GM10248 (cell line): ENCODE measurements around the gene JMJD1C.
"Not testable (repeated sequence)": the region's sequence is repeated elsewhere in the genome, so short reads cannot be mapped to it uniquely, and the experiment has no call there.

ENCODE experiments used
- CTCF ChIA-PET: fragments of 300-600 bp; sonication (Branson Sonifier 250); formaldehyde crosslinking; extraction: SDS; loops from one replicate; lab custom pipeline; 2021; ENCODE audit warnings: antibody characterized with exemption; lab: Yijun Ruan, JAX
- POLR2A ChIA-PET: fragments of 350-650 bp; sonication (Branson Sonifier 250); formaldehyde crosslinking; extraction: SDS; loops from one replicate; lab custom pipeline; 2020; ENCODE audit warnings: antibody characterized with exemption; lab: Yijun Ruan, JAX
- DNase-seq: peaks from one replicate; pipeline ENCODE4 v3.0.0; 2012; ENCODE audit errors: extremely low spot score
- TF ChIP-seq, protein P1 (sequence below): IDR thresholded peaks from 2 replicates; pipeline ENCODE4 v1.5.1; 2012; ENCODE audit warnings: mild to moderate bottlenecking, low read depth; ENCODE audit errors: extremely low read depth, missing control alignments, control extremely low read depth

The JMJD1C gene

DNA sequence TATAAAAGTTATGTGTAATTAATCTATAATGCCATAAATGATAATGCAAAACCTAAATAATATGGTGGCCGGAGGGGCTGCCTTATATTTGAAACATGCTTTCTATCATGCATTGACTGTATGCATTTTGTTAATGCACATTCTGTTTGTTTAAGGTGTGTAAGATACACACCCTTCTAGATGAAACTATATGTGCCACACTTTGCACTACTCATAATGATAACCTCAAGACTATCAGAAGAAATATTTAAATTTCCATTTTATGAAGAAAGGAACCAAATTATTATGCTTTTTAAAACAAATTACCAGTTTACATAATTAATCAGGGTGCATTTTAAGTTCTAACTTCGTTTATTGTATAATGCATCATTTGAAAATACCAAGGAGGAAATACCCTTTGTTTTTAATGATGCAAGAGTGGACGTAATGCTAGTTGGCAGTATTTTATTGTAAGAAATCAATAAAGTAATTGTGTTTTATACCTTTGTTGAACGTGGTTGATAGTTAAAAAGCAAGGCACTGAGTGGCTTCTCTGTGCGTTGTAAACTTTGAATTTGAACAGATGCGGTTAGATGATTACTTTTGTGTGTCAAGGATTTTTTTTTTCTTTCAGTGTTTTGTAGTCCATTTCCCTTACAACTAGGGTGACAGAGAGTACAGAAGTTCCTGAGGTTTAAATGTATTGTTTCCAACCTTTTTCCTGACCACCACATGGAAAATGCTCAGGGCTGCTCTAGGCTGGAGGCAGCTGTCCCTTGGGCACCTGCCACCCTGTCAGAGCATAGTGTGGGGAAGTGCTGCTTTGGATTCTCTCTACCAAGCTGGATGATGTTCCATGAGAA, 311.0 kb downstream of the JMJD1C start:
- ChIA-PET CTCF (interaction anchor here (1.1 to 7.8 kb wide), 7 partner anchors 8 to 716 kb away, joined by 3 to 92 read pairs (median 39); no protein-coding TSS in a partner anchor), POLR2A (no interaction called here)
- DNase-seq = no peak
- TF ChIP-seq, protein P1, sequence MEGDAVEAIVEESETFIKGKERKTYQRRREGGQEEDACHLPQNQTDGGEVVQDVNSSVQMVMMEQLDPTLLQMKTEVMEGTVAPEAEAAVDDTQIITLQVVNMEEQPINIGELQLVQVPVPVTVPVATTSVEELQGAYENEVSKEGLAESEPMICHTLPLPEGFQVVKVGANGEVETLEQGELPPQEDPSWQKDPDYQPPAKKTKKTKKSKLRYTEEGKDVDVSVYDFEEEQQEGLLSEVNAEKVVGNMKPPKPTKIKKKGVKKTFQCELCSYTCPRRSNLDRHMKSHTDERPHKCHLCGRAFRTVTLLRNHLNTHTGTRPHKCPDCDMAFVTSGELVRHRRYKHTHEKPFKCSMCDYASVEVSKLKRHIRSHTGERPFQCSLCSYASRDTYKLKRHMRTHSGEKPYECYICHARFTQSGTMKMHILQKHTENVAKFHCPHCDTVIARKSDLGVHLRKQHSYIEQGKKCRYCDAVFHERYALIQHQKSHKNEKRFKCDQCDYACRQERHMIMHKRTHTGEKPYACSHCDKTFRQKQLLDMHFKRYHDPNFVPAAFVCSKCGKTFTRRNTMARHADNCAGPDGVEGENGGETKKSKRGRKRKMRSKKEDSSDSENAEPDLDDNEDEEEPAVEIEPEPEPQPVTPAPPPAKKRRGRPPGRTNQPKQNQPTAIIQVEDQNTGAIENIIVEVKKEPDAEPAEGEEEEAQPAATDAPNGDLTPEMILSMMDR = no peak

DNA sequence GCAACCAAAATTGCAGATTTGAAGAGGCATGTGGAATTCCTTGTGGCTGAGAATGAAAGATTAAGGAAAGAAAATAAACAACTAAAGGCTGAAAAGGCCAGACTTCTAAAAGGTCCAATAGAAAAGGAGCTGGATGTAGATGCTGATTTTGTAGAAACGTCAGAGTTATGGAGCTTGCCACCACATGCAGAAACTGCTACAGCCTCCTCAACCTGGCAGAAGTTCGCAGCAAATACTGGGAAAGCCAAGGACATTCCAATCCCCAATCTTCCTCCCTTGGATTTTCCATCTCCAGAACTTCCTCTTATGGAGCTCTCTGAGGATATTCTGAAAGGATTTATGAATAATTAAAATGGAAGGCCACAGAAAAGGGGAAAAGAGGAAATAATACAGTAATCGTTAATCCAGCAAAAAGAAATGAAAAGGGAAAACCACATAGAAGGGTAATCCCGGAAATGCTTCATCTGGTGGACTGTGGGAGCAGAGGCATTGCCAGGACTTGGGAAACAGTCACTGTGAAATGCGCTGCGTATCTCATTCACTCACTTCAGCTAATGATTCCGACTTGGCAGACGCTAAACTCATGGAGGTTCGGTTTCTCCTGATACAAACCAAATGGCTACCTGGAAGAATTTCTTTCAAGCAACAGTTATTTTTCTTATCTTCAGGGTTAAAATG, 311.8 kb downstream of the JMJD1C start:
- CTCF ChIA-PET = interaction anchor here (0.8 to 7.8 kb wide), 2 partner anchors 7 to 13 kb away, joined by 3 to 82 read pairs; no protein-coding TSS in a partner anchor
- POLR2A ChIA-PET = not testable (repeated sequence)

GRCh38 chr10:63150745-63151144, 315.0 kb downstream of the JMJD1C start:
- ChIA-PET CTCF (interaction anchor here (1.2 kb wide), 1 partner anchor 16 kb away, joined by 4 read pairs; no protein-coding TSS in a partner anchor), POLR2A (no interaction called here)
- TF ChIP-seq, protein P1 = no peak
- no peak for DNase-seq

More for the DNA sequence above, 311.8 kb downstream of the JMJD1C start:
- not testable (repeated sequence) for DNase-seq

GRCh38 chr10:63146503-63146902, 319.3 kb downstream of the JMJD1C start:
- TF ChIP-seq, protein P1 = no peak
- ChIA-PET CTCF (interaction anchor here (0.6 to 6.8 kb wide), 11 partner anchors 10 to 709 kb away, joined by 3 to 82 read pairs (median 4); partner anchors contain the start of gene NRBF2), POLR2A (interaction anchor here (0.6 kb wide), 1 partner anchor 14 kb away, joined by 3 read pairs; the partner anchor contains the start of gene NRBF2)
- DNase-seq = no peak

DNA sequence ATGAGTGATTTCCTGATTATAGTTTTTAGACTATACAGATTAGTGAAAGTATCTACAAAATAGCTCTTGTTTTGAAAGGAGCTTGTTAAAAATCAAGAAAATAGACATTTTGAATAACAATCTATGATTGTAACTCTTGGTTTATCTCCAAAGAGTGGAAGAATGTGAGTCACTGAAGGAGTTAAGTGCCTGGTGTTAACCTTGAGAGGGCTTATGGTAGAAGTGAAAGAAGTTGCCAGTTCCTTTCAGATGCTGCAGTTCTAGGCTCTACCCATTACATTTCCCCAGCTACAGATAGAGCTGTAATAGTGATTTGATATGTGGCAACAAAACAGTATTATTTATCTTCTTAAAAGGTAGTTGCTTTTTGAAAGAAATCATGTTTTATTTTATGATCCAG, 320.0 kb downstream of the JMJD1C start:
- TF ChIP-seq, protein P1 = no peak
- no peak for DNase-seq
- ChIA-PET CTCF (interaction anchor here (0.9 to 6.8 kb wide), 11 partner anchors 9 to 708 kb away, joined by 3 to 82 read pairs (median 5); partner anchors contain the start of gene NRBF2), POLR2A (interaction anchor here (1.1 kb wide), 1 partner anchor 10 kb away, joined by 8 read pairs; no protein-coding TSS in a partner anchor)

DNA sequence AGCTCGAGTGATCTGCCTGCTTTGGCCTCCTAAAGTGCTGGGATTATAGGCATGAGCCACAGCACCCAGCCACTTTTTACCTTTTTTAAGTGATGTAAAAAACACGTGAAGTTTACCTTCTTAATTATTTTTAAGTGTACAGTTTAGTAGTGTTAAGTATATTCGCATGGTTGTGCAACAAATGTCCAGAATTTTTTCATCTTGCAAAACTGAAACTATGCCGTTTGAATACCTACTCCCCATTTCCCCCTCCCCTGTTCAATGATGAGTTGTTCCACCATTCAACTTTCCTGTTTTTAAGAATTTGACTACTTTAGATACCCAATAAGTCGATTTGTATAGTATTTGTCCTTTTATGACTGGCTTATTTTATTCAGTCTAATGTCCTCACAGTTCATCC, 321.8 kb downstream of the JMJD1C start:
- ChIA-PET CTCF (interaction anchor here (5.1 to 6.8 kb wide), 2 partner anchors 12 to 23 kb away, joined by 26 to 82 read pairs; no protein-coding TSS in a partner anchor), POLR2A (no interaction called here)
- TF ChIP-seq, protein P1 = no peak
- no peak for DNase-seq
